T follicular helper cell (primary cell): ENCODE measurements around the gene PAFAH1B1.
"Not testable (repeated sequence)": the region's sequence is repeated elsewhere in the genome, so short reads cannot be mapped to it uniquely, and the experiment has no call there.

Experiments
- DNase-seq: peaks from one replicate; pipeline ENCODE4 v3.0.0-alpha.2; 2020; ENCODE audit warnings: low read depth
- total RNA-seq, 2 experiments: gene quantifications; one replicate each; lab custom pipeline; 2026; lab: John Stamatoyannopoulos, UW

The PAFAH1B1 gene
- total RNA-seq, result 208 to 277 reads per million in 2 experiments

DNA sequence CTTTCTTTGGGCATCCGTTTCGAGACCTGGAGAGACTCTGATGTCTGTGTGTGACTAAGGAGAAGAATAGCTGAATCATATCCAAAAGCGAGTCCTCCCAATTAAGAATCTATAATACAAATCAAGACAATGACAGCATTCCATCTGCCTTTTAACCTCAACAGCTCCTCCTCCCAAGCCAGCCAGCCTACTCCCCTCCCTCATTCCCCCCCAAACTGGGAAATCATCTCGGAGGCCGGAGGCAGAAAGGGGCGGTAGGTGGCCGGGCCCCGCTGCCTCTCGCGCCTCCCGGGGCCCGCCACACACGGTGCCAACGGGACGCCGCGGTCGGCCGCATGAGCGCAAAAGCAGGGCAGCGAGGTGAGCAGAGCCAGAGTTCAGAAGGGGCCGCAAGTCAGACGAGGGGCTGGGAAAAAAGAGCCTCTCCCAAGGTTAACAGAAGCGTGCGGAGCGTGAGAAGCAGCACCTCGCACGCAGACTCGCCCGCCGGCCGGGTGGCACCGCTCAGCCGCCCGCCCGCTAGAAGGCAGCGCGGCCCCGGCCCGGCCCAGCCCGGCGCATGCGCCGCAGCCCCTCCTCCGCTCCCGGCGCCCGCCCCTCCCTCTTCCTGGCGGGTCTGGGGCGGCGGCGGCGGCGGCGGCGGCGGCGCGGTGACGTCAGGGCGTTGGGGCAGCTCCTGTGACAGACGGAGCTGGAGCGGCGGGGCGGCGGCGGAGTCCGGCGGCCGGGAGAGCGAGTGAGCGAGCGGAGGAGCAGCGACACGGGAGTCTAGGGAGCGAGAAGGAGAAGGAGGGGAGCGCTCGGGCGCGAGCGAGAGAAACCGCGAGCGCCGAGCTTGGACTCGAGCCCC is at the start of gene PAFAH1B1:
Gene PAFAH1B1 (plus strand): TSS at position 684 of the 850 bp plus-strand sequence. CDS start 44,635 bp downstream, outside the sequence.
- DNase-seq, result peak; percentile 94

GRCh38 chr17:2545393-2545792 is 48.1 kb upstream of the PAFAH1B1 start:
- DNase-seq, result no peak

DNA sequence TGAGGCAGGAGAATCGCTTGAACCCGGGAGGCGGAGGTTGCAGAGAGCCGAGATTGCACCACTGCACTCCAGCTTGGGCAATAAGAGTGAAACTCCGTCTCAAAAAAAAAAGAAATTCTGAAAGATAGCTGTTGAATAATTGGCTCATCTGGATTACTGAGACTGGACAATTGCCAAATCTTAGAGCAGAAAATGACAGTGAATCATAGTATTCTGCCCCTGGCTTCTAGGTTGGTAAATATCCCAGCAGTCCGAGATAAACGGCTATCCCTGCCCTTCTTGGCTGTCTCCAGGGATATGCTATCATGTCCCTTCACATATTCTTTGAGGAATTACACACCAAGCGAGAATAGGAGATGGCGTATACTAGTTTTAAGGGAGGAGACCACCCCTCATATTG is 46.3 kb upstream of the PAFAH1B1 start:
- DNase-seq, result no peak

DNA sequence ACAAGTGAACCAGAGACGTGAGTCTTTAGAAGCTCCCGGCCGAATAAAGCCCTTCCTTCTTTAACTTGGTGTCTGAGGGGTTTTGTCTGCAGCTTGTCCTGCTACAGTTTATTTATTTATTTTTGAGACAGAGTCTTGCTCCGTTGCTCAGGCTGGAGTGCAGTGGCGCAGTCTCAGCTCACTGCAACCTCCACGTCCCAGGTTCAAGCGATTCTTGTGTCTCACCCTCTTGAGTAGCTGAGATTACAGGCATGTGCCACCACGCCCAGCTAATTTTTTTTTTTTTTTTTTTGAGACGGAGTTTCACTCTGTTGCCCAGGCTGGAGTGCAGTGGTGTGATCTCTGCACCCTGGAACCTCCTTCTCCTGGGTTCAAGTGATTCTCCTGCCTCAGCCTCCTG is 45.4 kb upstream of the PAFAH1B1 start:
- not testable (repeated sequence) for DNase-seq

- DNase-seq, result no peak
These were observed 43.9 kb upstream of the PAFAH1B1 start for GRCh38 chr17:2549392-2550211.

- no peak for DNase-seq
These were observed 42.0 kb upstream of the PAFAH1B1 start for GRCh38 chr17:2551493-2551892.

DNA sequence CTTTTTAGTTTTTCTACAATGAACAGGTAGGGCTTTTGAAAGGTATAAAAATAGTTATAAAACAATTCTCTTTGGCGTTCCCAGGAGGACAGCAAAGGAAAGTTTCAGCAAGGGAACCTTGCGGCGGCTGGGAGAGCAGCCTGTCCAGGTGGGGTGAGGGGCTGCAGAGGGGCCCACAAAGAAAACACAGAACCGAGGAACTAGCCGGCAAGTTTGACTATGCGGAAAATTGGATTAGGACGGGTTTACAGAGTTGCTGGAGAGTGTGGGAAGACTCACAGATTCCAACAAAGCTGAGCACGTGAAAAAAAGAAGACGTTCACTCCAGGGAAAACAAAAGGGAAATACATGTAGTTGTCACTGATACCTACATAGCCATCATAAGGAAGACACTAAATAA is 41.5 kb upstream of the PAFAH1B1 start:
- DNase-seq, result no peak

- no peak for DNase-seq
These were observed 32.8 kb upstream of the PAFAH1B1 start for GRCh38 chr17:2560658-2561057.

GRCh38 chr17:2562162-2562858 is 31.1 kb upstream of the PAFAH1B1 start:
- DNase-seq, result no peak

- no peak for DNase-seq
These were observed 30.4 kb upstream of the PAFAH1B1 start for GRCh38 chr17:2563061-2563460.

GRCh38 chr17:2563543-2563942 is 29.9 kb upstream of the PAFAH1B1 start:
- no peak for DNase-seq

GRCh38 chr17:2564877-2565276 is 28.6 kb upstream of the PAFAH1B1 start:
- DNase-seq, result no peak

GRCh38 chr17:2566056-2566455 is 27.4 kb upstream of the PAFAH1B1 start:
- DNase-seq, result no peak

DNA sequence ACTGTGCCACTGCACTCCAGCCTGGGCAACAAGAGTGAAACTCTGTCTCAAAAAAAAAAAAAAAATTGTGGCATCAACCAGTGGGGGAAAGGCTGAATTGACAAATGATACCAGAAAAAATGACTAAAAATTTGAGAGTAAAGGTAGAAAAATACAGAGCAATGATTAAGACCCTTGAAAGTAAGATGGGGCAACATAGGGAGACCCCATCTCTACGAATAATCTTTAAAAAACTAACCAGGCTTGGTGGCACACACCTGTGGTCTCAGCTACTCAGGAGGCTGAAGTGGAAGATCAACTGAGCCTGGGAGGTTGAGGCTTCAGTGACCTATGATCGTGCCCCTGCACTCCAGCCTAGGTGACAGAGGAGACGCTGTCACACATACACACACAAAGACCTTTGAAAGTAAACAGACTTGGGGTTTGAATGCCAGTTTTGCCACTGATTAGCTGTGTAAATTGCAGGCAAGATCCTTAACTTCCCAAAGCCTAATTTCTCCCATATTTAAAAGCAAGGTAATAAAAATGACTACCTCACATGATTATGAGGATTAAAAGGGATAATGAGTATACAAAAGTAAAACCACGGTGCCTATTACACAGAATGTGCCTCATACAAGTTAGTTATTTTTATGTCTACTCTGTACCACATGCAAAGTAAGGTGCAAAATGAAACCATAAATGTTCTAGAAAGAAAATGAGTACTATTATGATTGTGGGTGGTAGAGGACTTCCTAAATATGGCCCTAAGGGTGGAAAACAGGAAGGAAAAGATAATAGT is 21.7 kb upstream of the PAFAH1B1 start:
- no peak for DNase-seq

DNA sequence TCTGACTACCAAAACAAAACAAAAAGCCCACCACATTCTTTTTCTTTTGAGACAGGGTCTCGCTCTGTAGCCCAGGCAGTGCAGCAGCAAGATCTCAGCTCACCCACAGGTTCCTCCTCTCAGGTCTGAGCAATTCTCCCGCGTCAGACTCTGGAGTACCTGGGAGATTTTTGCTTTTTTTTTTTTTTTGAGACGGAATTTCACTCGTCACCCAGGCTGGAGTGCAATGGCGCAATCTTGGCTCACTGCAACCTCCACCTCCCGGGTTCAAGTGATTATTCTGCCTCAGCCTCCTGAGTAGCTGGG is 21.2 kb upstream of the PAFAH1B1 start:
- DNase-seq, result not testable (repeated sequence)

- DNase-seq, result no peak
These were observed 13.3 kb upstream of the PAFAH1B1 start for GRCh38 chr17:2580151-2580550.

GRCh38 chr17:2580661-2581060 is 12.8 kb upstream of the PAFAH1B1 start:
- no peak for DNase-seq

DNA sequence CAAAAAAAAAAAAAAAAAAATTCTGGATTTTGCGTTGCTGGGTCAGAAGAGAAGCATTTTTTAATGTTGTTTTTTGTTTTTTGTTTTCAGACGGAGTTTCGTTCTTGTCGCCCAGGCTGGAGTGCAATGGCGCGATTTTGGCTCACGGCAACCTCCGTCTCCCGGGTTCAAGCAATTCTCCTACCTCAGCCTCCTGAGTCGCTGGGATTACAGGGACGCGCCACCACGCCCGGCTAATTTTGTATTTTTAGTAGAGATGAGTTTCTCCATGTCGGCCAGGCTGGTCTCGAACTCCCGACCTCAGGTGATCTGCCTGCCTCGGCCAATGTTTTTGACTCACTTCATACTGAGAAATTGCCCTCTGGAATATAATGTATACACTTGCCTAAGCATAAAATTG is 11.0 kb upstream of the PAFAH1B1 start:
- DNase-seq, result no peak

DNA sequence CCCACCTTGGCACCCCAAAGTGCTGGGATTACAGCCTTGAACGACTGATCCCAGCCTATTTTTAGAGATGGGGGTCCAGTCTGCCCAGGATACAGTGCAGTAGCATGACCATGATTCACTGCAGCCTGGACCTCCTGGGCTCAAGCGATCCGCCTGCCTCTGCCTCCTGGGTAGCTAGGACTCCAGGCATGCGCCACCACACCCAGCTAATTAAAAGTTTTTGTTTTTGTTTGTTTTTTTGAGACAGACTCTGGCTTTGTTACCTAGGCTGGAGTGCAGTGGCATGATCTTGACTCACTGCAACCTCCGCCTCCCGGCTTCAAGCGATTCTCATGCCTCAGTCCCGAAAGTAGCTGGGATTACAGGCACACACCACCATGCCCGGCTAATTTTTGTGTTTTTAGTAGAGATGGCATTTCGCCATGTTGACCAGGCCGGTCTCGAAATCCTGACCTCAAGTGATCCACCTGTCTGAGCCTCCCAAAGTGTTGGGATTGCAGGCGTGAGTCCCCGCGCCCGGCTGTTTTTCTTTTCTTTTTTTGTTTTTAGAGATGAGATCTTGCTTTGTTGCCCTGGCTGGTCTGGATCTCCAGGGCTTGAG is 2.3 kb upstream of the PAFAH1B1 start:
- no peak for DNase-seq

DNA sequence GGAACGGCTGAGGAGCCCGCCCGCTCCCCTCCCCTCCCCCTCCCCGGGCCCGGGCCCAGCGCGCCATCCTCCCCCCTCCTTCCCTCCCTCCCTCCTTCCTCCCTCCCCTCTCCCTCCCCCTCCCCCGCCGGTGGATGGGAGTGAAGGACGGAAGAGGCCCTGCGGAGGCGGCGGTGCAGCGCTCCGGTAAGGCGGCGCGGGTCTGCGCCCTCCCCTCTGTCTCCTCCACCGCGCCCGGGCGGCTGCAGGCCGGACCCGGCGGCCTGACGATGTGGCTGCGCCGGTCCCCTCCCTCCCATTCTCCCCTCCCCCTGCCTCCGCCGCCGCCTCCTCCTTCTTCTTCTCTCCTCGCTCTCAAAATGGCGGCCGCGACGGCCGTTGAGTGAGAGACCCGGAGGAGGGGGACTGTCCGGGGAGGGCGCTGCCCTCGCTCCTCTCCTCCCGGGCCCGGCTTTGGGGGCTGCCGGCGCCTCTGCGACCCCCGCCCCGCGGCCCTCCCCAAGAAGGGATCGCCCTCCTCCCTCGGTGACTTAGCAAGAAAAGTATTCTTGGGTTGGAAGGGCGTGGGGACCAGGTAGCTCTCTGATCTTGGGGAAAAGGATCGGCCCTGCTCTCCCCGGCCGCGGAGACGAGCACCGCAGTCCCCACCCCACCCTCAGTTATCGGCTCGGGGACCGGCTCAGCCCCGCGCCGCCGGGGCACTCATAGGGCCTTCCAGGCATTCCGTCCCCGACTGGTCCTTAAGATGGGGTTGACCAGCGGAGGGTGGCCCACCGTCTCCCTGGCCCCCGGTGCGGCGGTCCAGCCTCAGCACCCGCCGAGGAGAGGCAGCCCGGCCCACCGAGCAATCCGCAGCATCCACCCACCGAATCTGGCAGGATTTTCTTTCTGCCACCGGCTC is 617 bp downstream of the PAFAH1B1 start:
- peak; percentile 76 for DNase-seq
